ENCODE data around the gene MLH1. TPM values are rescaled to one million over a fixed set of nuclear protein-coding genes. Genes with fewer than 3 reads are reported as not detected.

The MLH1 gene
- total and polyA plus RNA-seq, 11 donors, result 26.0 to 58.4 (median 50.3) TPM

GRCh38 chr3:36956155-36956554 is 37.2 kb upstream of the MLH1 start:
- TF ChIP-seq, protein P1, sequence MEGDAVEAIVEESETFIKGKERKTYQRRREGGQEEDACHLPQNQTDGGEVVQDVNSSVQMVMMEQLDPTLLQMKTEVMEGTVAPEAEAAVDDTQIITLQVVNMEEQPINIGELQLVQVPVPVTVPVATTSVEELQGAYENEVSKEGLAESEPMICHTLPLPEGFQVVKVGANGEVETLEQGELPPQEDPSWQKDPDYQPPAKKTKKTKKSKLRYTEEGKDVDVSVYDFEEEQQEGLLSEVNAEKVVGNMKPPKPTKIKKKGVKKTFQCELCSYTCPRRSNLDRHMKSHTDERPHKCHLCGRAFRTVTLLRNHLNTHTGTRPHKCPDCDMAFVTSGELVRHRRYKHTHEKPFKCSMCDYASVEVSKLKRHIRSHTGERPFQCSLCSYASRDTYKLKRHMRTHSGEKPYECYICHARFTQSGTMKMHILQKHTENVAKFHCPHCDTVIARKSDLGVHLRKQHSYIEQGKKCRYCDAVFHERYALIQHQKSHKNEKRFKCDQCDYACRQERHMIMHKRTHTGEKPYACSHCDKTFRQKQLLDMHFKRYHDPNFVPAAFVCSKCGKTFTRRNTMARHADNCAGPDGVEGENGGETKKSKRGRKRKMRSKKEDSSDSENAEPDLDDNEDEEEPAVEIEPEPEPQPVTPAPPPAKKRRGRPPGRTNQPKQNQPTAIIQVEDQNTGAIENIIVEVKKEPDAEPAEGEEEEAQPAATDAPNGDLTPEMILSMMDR (IDR thresholded peaks at IDR 0.05), result no peak
- no peak for TF ChIP-seq POLR2A (IDR thresholded peaks at IDR 0.05)
- no peak for ATAC-seq
- no peak for DNase-seq
- H3K4me1 ChIP-seq, result peaks cover 0 to 12% (median 6%) of the 10 kb centered on the region in 12 donors
- H3K36me3 ChIP-seq, result no peaks in the 10 kb centered on the region
- intact Hi-C loops (cut with DNase I), result loop anchor here in 9 of 10 donors (5.0 kb wide), 5 partner anchors 49 to 229 kb away; no protein-coding TSS in a partner anchor
- no peaks in the 10 kb centered on the region for H3K27me3 ChIP-seq
- no peak overlapping the region for H3K27ac ChIP-seq
- no peak overlapping the region for H3K4me3 ChIP-seq
- WGBS, 4 donors, result 74 to 86% (median 84%) methylated on average over 3 of the region's 3 CpGs
- H3K9me3 ChIP-seq, result no peaks in the 10 kb centered on the region

GRCh38 chr3:36957063-36957462 is 36.3 kb upstream of the MLH1 start:
- Histone ChIP-seq H3K27ac (no peak overlapping the region), H3K27me3 (no peaks in the 10 kb centered on the region), H3K4me3 (no peak overlapping the region), H3K4me1 (peaks cover 0 to 12% (median 6%) of the 10 kb centered on the region in 12 donors), H3K36me3 (no peaks in the 10 kb centered on the region), H3K9me3 (no peaks in the 10 kb centered on the region)
- 93 to 100% (median 96%) methylated on average over 1 of the region's 1 CpG for WGBS, 4 donors
- ATAC-seq, result no peak
- no peak for TF ChIP-seq POLR2A (IDR thresholded peaks at IDR 0.05)
- TF ChIP-seq, protein P1 (IDR thresholded peaks at IDR 0.05), result no peak
- no peak for DNase-seq
- intact Hi-C loops (cut with DNase I), result loop anchor here (1.0 to 5.0 kb wide), 6 partner anchors 50 to 230 kb away; no protein-coding TSS in a partner anchor

DNA sequence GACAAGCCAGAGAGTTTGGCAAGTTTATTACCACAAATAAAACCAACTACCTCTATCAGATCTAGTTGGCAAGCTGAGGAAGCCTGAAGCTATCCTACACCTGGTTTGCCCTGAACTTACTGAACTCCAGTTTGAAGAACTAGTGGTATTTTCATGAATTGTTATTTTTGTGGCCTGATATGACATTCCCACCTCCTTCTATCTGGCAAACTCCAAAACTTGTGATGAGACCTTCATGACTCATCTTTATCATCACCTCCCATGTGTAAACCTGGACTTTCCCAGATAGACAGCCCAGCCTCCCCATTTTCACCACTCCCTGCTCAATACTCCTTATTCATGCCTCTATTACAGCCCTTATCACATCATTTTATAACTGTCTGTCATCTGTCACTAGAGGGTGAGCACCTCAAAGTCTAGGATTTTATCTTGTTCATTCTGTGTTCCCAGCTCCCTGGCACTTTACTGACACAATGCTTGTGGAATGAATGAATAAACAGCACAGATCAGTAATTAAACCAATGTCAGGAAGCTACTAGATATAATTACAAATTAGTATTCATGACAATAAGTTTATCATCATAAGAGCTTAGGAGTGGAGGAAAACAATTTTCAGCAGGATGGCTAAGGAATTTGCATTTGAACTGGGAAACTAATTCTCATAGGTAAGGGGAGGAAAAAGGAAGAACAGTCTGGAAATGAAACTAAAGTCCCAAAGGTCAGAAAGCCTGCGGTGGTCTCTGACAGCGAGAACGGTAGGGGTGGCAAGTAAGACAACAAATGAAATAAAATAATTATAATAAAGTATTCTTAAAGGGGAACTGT is 35.2 kb upstream of the MLH1 start:
- Histone ChIP-seq H3K27me3 (no peaks in the 10 kb centered on the region), H3K9me3 (no peaks in the 10 kb centered on the region), H3K36me3 (no peaks in the 10 kb centered on the region), H3K4me3 (no peak overlapping the region), H3K27ac (no peak overlapping the region), H3K4me1 (peaks cover 0 to 12% (median 6%) of the 10 kb centered on the region in 12 donors)
- TF ChIP-seq POLR2A (IDR thresholded peaks at IDR 0.05), result no peak
- TF ChIP-seq, protein P1 (IDR thresholded peaks at IDR 0.05), result no peak
- ATAC-seq (peak in 1 of 4 donors; percentile 26), DNase-seq (no peak)
- WGBS, 4 donors, result 44 to 50% (median 47%) methylated on average over 3 of the region's 3 CpGs
- intact Hi-C loops (cut with DNase I), result loop anchor here (1.0 to 5.0 kb wide), 9 partner anchors 49 to 231 kb away; no protein-coding TSS in a partner anchor

- 31 to 47% (median 36%) methylated on average over 2 of the region's 2 CpGs for WGBS, 4 donors
- no peaks in the 10 kb centered on the region for H3K27me3 ChIP-seq
- no peak overlapping the region for H3K27ac ChIP-seq
- DNase-seq (no peak), ATAC-seq (no peak)
- TF ChIP-seq POLR2A (IDR thresholded peaks at IDR 0.05), result no peak
- TF ChIP-seq, protein P1 (IDR thresholded peaks at IDR 0.05), result no peak
- H3K4me1 ChIP-seq, result peaks cover 0 to 12% (median 6%) of the 10 kb centered on the region in 12 donors
- no peak overlapping the region for H3K4me3 ChIP-seq
- H3K36me3 ChIP-seq, result no peaks in the 10 kb centered on the region
- intact Hi-C loops (cut with DNase I), result loop anchor here (2.0 to 5.0 kb wide), 8 partner anchors 51 to 233 kb away; no protein-coding TSS in a partner anchor
- H3K9me3 ChIP-seq, result no peaks in the 10 kb centered on the region
Observed at GRCh38 chr3:36959821-36960220, 33.5 kb upstream of the MLH1 start.

Measured in heart left ventricle (tissue), 16 donors.